Measurements from ENCODE around the gene STX1A. TPM values are rescaled to one million over a fixed set of nuclear protein-coding genes. Genes with fewer than 3 reads are reported as not detected.

STX1A gene
- total and polyA plus RNA-seq, 2 of the 13 experiments (the other 11 are each of a cell fraction or from before 2014, with no cell fraction given) = 6.1 to 12.2 TPM

DNA sequence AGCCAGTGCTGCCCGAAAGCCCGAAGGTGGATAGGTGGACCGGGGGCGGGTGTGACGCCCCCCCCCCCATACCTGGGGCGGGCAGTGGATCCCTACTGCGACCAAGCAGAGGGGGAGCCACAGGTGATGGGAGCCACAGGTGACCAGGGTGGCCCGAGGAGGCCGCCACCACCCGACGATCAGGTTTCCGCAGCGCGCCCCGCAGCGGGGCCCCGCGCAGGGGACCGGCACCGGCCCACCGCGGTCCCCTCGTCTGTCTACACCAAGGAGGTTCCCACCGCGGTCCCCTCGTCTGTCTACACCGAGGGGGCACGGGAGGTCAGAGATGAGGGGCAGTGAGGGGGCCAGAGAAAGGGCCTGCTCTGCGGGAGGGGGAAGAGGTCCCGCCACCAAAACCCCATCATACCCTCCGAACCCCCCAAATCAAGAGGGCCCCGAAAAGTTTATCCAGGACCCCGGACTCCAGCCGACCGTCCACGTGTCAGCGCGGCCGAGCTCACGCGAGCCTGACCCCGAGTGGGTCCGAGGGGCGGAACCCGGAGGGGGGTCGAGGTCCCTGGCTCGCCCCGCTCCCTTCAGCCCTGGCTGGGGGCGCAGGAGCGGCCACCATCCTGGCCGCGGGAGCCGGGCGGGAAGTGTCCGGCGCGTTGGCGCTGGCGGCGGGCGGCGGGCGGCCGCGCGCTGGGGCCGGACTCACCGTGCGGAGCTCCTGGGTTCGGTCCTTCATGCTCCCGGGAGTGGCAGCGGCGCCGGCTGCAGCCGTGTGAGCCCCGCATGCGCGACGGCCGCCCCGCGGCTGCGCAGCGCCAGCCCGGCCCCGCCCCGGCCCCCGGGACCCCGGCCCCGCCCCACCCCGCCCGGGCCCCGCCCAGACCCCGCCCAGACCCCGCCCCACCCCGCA lies at the start of gene STX1A (continued):
- TF ChIP-seq ZNF33B (CRISPR knock-in tag; IDR thresholded peaks at IDR 0.05) = no peak
- TF ChIP-seq HMG20A (CRISPR knock-in tag; IDR thresholded peaks at IDR 0.05; ENCODE audit: borderline replicate concordance) = no peak
- no peak for TF ChIP-seq TBX2 (CRISPR knock-in tag; IDR thresholded peaks at IDR 0.05; ENCODE audit: borderline replicate concordance)
- TF ChIP-seq, protein P1, sequence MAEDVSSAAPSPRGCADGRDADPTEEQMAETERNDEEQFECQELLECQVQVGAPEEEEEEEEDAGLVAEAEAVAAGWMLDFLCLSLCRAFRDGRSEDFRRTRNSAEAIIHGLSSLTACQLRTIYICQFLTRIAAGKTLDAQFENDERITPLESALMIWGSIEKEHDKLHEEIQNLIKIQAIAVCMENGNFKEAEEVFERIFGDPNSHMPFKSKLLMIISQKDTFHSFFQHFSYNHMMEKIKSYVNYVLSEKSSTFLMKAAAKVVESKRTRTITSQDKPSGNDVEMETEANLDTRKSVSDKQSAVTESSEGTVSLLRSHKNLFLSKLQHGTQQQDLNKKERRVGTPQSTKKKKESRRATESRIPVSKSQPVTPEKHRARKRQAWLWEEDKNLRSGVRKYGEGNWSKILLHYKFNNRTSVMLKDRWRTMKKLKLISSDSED (CRISPR knock-in tag; IDR thresholded peaks at IDR 0.05) = no peak
- no peak for TF ChIP-seq ZFP62 (CRISPR knock-in tag; IDR thresholded peaks at IDR 0.05)
- no peak for TF ChIP-seq ZSCAN25 (CRISPR knock-in tag; IDR thresholded peaks at IDR 0.05)
- no peak for TF ChIP-seq TAF15 (IDR thresholded peaks at IDR 0.05; ENCODE audit: low read depth, low read length, poor library complexity, severe bottlenecking)
- TF ChIP-seq ZNF572 (CRISPR knock-in tag; IDR thresholded peaks at IDR 0.05) = 0 out of 2 replicates have a peak, but pooled peaks have one; percentile 60
- TF ChIP-seq, protein P2, sequence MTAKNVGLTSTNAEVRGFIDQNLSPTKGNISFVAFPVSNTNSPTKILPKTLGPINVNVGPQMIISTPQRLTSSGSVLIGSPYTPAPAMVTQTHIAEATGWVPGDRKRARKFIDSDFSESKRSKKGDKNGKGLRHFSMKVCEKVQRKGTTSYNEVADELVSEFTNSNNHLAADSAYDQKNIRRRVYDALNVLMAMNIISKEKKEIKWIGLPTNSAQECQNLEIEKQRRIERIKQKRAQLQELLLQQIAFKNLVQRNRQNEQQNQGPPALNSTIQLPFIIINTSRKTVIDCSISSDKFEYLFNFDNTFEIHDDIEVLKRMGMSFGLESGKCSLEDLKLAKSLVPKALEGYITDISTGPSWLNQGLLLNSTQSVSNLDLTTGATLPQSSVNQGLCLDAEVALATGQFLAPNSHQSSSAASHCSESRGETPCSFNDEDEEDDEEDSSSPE (CRISPR knock-in tag; IDR thresholded peaks at IDR 0.05) = no peak
- TF ChIP-seq, protein P3, sequence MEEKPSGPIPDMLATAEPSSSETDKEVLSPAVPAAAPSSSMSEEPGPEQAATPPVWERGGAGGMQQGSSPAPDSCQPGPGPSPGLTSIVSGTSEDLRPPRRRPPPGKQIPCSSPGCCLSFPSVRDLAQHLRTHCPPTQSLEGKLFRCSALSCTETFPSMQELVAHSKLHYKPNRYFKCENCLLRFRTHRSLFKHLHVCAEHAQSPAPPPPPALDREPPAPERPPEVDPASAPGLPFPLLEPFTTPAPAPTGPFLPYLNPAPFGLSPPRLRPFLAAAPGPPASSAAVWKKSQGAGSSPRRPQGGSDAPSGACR (CRISPR knock-in tag; IDR thresholded peaks at IDR 0.05) = no peak
- TF ChIP-seq JUND (CRISPR knock-in tag; IDR thresholded peaks at IDR 0.05) = no peak
- no peak for TF ChIP-seq FOXJ3 (CRISPR knock-in tag; IDR thresholded peaks at IDR 0.05; ENCODE audit: borderline replicate concordance)
- TF ChIP-seq ZNF629 (CRISPR knock-in tag; conservative IDR thresholded peaks at IDR 0.05) = no peak
- TF ChIP-seq ZFP36L2 (CRISPR knock-in tag; IDR thresholded peaks at IDR 0.05) = no peak
- TF ChIP-seq ZFP1 (CRISPR knock-in tag; IDR thresholded peaks at IDR 0.05) = no peak
- no peak for TF ChIP-seq IRX3 (CRISPR knock-in tag; IDR thresholded peaks at IDR 0.05; ENCODE audit: borderline replicate concordance, low read depth)
- no peak for TF ChIP-seq FOXK2 (IDR thresholded peaks at IDR 0.05)
- TF ChIP-seq, protein P4, sequence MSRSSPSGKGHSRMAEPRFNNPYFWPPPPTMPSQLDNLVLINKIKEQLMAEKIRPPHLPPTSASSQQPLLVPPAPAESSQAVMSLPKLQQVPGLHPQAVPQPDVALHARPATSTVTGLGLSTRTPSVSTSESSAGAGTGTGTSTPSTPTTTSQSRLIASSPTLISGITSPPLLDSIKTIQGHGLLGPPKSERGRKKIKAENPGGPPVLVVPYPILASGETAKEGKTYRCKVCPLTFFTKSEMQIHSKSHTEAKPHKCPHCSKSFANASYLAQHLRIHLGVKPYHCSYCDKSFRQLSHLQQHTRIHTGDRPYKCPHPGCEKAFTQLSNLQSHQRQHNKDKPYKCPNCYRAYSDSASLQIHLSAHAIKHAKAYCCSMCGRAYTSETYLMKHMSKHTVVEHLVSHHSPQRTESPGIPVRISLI (CRISPR knock-in tag; IDR thresholded peaks at IDR 0.05; ENCODE audit: borderline replicate concordance) = no peak
- no peak for TF ChIP-seq ZNF556 (CRISPR knock-in tag; IDR thresholded peaks at IDR 0.05; ENCODE audit: borderline replicate concordance)
- TF ChIP-seq, protein P5, sequence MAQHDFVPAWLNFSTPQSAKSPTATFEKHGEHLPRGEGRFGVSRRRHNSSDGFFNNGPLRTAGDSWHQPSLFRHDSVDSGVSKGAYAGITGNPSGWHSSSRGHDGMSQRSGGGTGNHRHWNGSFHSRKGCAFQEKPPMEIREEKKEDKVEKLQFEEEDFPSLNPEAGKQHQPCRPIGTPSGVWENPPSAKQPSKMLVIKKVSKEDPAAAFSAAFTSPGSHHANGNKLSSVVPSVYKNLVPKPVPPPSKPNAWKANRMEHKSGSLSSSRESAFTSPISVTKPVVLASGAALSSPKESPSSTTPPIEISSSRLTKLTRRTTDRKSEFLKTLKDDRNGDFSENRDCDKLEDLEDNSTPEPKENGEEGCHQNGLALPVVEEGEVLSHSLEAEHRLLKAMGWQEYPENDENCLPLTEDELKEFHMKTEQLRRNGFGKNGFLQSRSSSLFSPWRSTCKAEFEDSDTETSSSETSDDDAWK (CRISPR knock-in tag; IDR thresholded peaks at IDR 0.05) = no peak
- peak; percentile 29 for TF ChIP-seq SP4 (CRISPR knock-in tag; IDR thresholded peaks at IDR 0.05)
- no peak for TF ChIP-seq ZNF709 (CRISPR knock-in tag; IDR thresholded peaks at IDR 0.05)
- no peak for TF ChIP-seq TBX3 (IDR thresholded peaks at IDR 0.05; ENCODE audit: borderline replicate concordance)
- TF ChIP-seq, protein P6, sequence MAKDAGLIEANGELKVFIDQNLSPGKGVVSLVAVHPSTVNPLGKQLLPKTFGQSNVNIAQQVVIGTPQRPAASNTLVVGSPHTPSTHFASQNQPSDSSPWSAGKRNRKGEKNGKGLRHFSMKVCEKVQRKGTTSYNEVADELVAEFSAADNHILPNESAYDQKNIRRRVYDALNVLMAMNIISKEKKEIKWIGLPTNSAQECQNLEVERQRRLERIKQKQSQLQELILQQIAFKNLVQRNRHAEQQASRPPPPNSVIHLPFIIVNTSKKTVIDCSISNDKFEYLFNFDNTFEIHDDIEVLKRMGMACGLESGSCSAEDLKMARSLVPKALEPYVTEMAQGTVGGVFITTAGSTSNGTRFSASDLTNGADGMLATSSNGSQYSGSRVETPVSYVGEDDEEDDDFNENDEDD (CRISPR knock-in tag; IDR thresholded peaks at IDR 0.05; ENCODE audit: borderline replicate concordance) = 0 out of 2 replicates have a peak, but pooled peaks have one; percentile 5
